H1 (cell line): ENCODE data around the gene PNISR. TPM values are rescaled to one million over a fixed set of nuclear protein-coding genes. Genes with fewer than 3 reads are reported as not detected.

Experiments used
- CTCF ChIA-PET: fragments of 300-600 bp; sonication (Branson Sonifier 250); formaldehyde crosslinking; loops from one replicate; lab custom pipeline; 2021; ENCODE audit not compliant: partially characterized antibody; lab: Charles Lee
- POLR2A ChIA-PET: fragments of 300-600 bp; sonication (Branson Sonifier 250); formaldehyde crosslinking; loops from one replicate; lab custom pipeline; 2021; ENCODE audit warnings: inconsistent platforms; ENCODE audit not compliant: partially characterized antibody; lab: Charles Lee
- DNase-seq, 2 experiments: peaks; one replicate each; pipeline versions ENCODE4 v3.0.0 to v3.0.0-alpha.2; 2010 to 2022; ENCODE audit warnings: low spot score in 2 of 2, low read depth in 1 of 2, mixed read lengths in 1 of 2
- FAIRE-seq: peaks from 2 replicates; lab custom pipeline; 2011; peaks lifted over from hg19 to GRCh38; lab: Jason Lieb, UNC
- H2AFZ ChIP-seq: 2 replicates; pipeline ENCODE4 v1.8.1; 2012; ENCODE audit warnings: low read length, inconsistent platforms
- H2AK5ac ChIP-seq: 2 replicates; pipeline ENCODE4 v1.6.1; 2013; ENCODE audit warnings: low read depth, low read length
- H2BK120ac ChIP-seq: replicated peaks from 2 replicates; pipeline ENCODE3; 2013; ENCODE audit warnings: low read depth, low read length, inconsistent platforms
- H2BK12ac ChIP-seq: 2 replicates; pipeline ENCODE4 v1.6.1; 2013; ENCODE audit warnings: low read depth, low read length
- H2BK15ac ChIP-seq: 2 replicates; pipeline ENCODE4 v1.6.1; 2013; ENCODE audit warnings: low read length
- H2BK20ac ChIP-seq: 2 replicates; pipeline ENCODE4 v1.6.1; 2013; ENCODE audit warnings: low read length
- H2BK5ac ChIP-seq: 2 replicates; pipeline ENCODE4 v1.6.1; 2013; ENCODE audit warnings: low read depth, low read length
- H3K14ac ChIP-seq: 2 replicates; pipeline ENCODE4 v1.6.1; 2013; ENCODE audit warnings: inconsistent platforms; ENCODE audit not compliant: insufficient read length
- H3K18ac ChIP-seq: 2 replicates; pipeline ENCODE4 v1.6.1; 2013; ENCODE audit warnings: low read length; ENCODE audit errors: extremely low read depth
- H3K23ac ChIP-seq: 2 replicates; pipeline ENCODE4 v1.6.1; 2013; ENCODE audit warnings: inconsistent platforms; ENCODE audit not compliant: insufficient read length
- H3K23me2 ChIP-seq: 2 replicates; pipeline ENCODE4 v1.6.1; 2013; ENCODE audit warnings: low read depth, low read length
- H3K27ac ChIP-seq: 2 replicates; pipeline ENCODE4 v1.6.1; 2011; ENCODE audit warnings: low read depth, low read length, inconsistent platforms
- H3K27me3 ChIP-seq, 4 experiments: replicated peaks in 1 of 4; 1 replicate in 1 of 4; 2 replicates in 3 of 4; pipeline versions ENCODE4 v1.6.1 to v1.8.1; 2011 to 2013; ENCODE audit warnings: low read length in 3 of 4, mild to moderate bottlenecking in 3 of 4, inconsistent platforms in 2 of 4, mixed read lengths in 2 of 4, moderate library complexity in 1 of 4; ENCODE audit not compliant: control insufficient read depth in 3 of 4, insufficient read depth in 3 of 4; ENCODE audit errors: extremely low read depth in 1 of 4
- H3K36me3 ChIP-seq, 4 experiments: 2 replicates each; pipeline versions ENCODE4 v1.6.1 to v1.8.1; 2011 to 2013; ENCODE audit warnings: mild to moderate bottlenecking in 4 of 4, low read length in 3 of 4, moderate library complexity in 2 of 4, control low read depth in 1 of 4, inconsistent platforms in 1 of 4; ENCODE audit not compliant: insufficient read depth in 4 of 4, control insufficient read depth in 2 of 4
- H3K4ac ChIP-seq: replicated peaks from 2 replicates; pipeline ENCODE3; 2013; ENCODE audit warnings: low read length, low read depth, mixed read lengths, inconsistent platforms; ENCODE audit not compliant: insufficient read length
- H3K4me1 ChIP-seq, 4 experiments: replicated peaks in 1 of 4; 1 replicate in 1 of 4; 2 replicates in 3 of 4; pipeline versions ENCODE4 v1.6.1 to v1.8.1; 2011 to 2013; ENCODE audit warnings: low read length in 3 of 4, inconsistent platforms in 2 of 4, mixed read lengths in 1 of 4; ENCODE audit not compliant: insufficient read depth in 4 of 4, control insufficient read depth in 3 of 4
- H3K4me2 ChIP-seq, 2 experiments: 2 replicates each; pipeline versions ENCODE4 v1.6.1 to v1.8.1; 2011 to 2013; ENCODE audit warnings: low read depth in 2 of 2, low read length in 2 of 2, control low read depth in 1 of 2, inconsistent platforms in 1 of 2, mild to moderate bottlenecking in 1 of 2; ENCODE audit not compliant: insufficient read depth in 1 of 2
- H3K4me3 ChIP-seq, 4 experiments: fragments of 200-600, 300-600 bp in 1 of 4; sonication (generic), shearing (Covaris generic), sonication (Bioruptor Twin) in 1 of 4; 2 replicates each; pipeline versions ENCODE4 v1.5.1 to v1.8.1; 2011 to 2016; ENCODE audit warnings: low read length in 4 of 4, low read depth in 3 of 4, control low read depth in 2 of 4, inconsistent platforms in 2 of 4, mild to moderate bottlenecking in 2 of 4, mixed read lengths in 1 of 4, moderate library complexity in 1 of 4; ENCODE audit not compliant: insufficient read depth in 2 of 4; ENCODE audit errors: extremely low read depth in 1 of 4
- H3K56ac ChIP-seq: replicated peaks from 2 replicates; pipeline ENCODE3; 2013; ENCODE audit warnings: low read depth, mild to moderate bottlenecking, mixed read lengths, low read length, inconsistent platforms; ENCODE audit not compliant: insufficient read length
- H3K79me1 ChIP-seq: 2 replicates; pipeline ENCODE4 v1.6.1; 2013; ENCODE audit warnings: low read depth, low read length, control low read depth
- H3K79me2 ChIP-seq, 2 experiments: 2 replicates each; pipeline versions ENCODE4 v1.6.1 to v1.8.1; 2012 to 2013; ENCODE audit warnings: low read length in 2 of 2, mild to moderate bottlenecking in 2 of 2, inconsistent platforms in 1 of 2; ENCODE audit not compliant: insufficient read depth in 2 of 2, control insufficient read depth in 1 of 2
- H3K9ac ChIP-seq, 4 experiments: replicated peaks in 1 of 4; 1 replicate in 1 of 4; 2 replicates in 3 of 4; pipeline versions ENCODE4 v1.6.1 to v1.8.1; 2011 to 2013; ENCODE audit warnings: low read depth in 3 of 4, low read length in 3 of 4, control low read depth in 2 of 4, mild to moderate bottlenecking in 2 of 4, moderate library complexity in 2 of 4, inconsistent platforms in 1 of 4; ENCODE audit errors: extremely low read depth in 1 of 4
- H3K9me3 ChIP-seq, 2 experiments: 2 replicates each; pipeline versions ENCODE4 v1.6.1 to v1.8.1; 2012 to 2013; ENCODE audit warnings: mild to moderate bottlenecking in 2 of 2, moderate library complexity in 2 of 2, control low read depth in 1 of 2, inconsistent platforms in 1 of 2, low read depth in 1 of 2, low read length in 1 of 2, mixed read lengths in 1 of 2; ENCODE audit not compliant: insufficient read depth in 2 of 2
- H4K20me1 ChIP-seq, 2 experiments: replicated peaks in 1 of 2; 2 replicates each; pipeline versions ENCODE3 to v1.8.1; 2011 to 2013; ENCODE audit warnings: inconsistent platforms in 2 of 2, low read length in 2 of 2, mild to moderate bottlenecking in 1 of 2; ENCODE audit not compliant: insufficient read depth in 2 of 2, control insufficient read depth in 1 of 2
- H4K5ac ChIP-seq: 2 replicates; pipeline ENCODE4 v1.6.1; 2013; ENCODE audit warnings: low read length, low read depth, mixed read lengths, inconsistent platforms; ENCODE audit not compliant: insufficient read length
- H4K8ac ChIP-seq: 2 replicates; pipeline ENCODE4 v1.8.0; 2013; ENCODE audit warnings: mild to moderate bottlenecking, moderate library complexity, low read length, inconsistent platforms; ENCODE audit not compliant: insufficient read depth; ENCODE audit errors: extremely low read depth
- H4K91ac ChIP-seq: replicated peaks from 2 replicates; pipeline ENCODE3; 2013; ENCODE audit warnings: low read length, mixed read lengths, inconsistent platforms; ENCODE audit not compliant: insufficient read length
- BACH1 ChIP-seq: IDR thresholded peaks from 2 replicates; pipeline ENCODE4 v1.6.1; 2012; ENCODE audit warnings: low read length, improper control_type of control experiment
- CBX5 ChIP-seq: fragments of 300-800, 300-1000 bp; sonication (generic); IDR thresholded peaks from 2 replicates; pipeline ENCODE4 v1.7.1; 2016; ENCODE audit warnings: antibody characterized with exemption, low read length, low read depth
- CREB1 ChIP-seq: IDR thresholded peaks from 2 replicates; pipeline ENCODE4 v1.6.1; 2012; ENCODE audit warnings: inconsistent platforms
- SRF ChIP-seq: IDR thresholded peaks from 2 replicates; pipeline ENCODE4 v1.6.1; 2011; ENCODE audit warnings: mild to moderate bottlenecking, low read depth, low read length, moderate library complexity
- TEAD4 ChIP-seq: IDR thresholded peaks from 2 replicates; pipeline ENCODE4 v1.6.1; 2012; ENCODE audit warnings: low read depth, low read length, inconsistent platforms, mixed read lengths
- WGBS, 2 experiments: shearing (Covaris generic) in 1 of 2; methylation state at CpG; one replicate each; pipeline versions ENCODE4 v1.1.6 to v1.1.7; 2013 to 2015; ENCODE audit warnings: low lambda C conversion rate in 2 of 2, mixed read lengths in 2 of 2, inconsistent platforms in 1 of 2, low coverage in 1 of 2, missing lambda C conversion rate in 1 of 2; ENCODE audit not compliant: insufficient replicate concordance in 2 of 2, insufficient coverage in 1 of 2, insufficient read length in 1 of 2; ENCODE audit errors: extremely low coverage in 1 of 2, missing lambda C conversion rate in 1 of 2; 5-methylcytosine and 5-hydroxymethylcytosine counted together
- polyA plus RNA-seq, 7 experiments: library from polyadenylated mRNA; depleted of rRNA in 3 of 7; stranded (reverse) in 5 of 7; unstranded in 2 of 7; fragments of >200 nt in 5 of 7; fragments of 200-250 nt in 2 of 7; gene quantifications; 1 replicate in 5 of 7; 2 replicates in 1 of 7; 4 replicates in 1 of 7; pipeline versions ENCODE4 v1.2.1 to v1.2.3, GENCODE V29; 2011 to 2013; ENCODE audit warnings: missing spikeins in 2 of 7, mixed read lengths in 2 of 7
- total RNA-seq: library from RNA; stranded (reverse); fragmentation: NEBNext Ultra II Directional; extraction: Animal tissue kit (Norgen Biotek cat#: 25700); gene quantifications from 2 replicates; pipeline ENCODE4 v1.2.1, GENCODE V29; 2021
- TF ChIP-seq, protein P1 (sequence below): IDR thresholded peaks from 2 replicates; pipeline ENCODE4 v1.6.1; 2012; ENCODE audit warnings: low read length, inconsistent platforms

PNISR gene
- total and polyA plus RNA-seq, 2 of the 8 experiments (the other 6 are each of a cell fraction or from before 2014, with no cell fraction given) = 41.1 to 134 TPM

DNA sequence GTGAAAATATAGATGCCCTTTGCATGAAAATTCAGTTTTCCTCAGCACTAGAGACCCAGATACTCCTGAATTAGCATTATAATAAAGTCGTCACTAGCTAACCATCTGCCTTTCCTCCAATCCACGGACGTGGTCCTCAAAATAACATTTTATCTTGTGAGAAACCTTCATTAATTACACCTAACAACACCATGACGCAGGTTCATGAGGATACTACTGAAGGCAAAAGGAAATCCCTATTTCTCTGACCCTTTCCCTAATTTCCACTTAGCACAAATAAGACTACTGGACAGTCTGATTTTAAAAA, 1.3 kb upstream of the PNISR start:
- CTCF ChIA-PET = interaction anchor here (0.9 to 3.1 kb wide), 6 partner anchors 8 to 96 kb away, joined by 3 to 34 read pairs (median 4); partner anchors contain the start of gene FAXC
- DNase-seq (no peak), FAIRE-seq (no peak)
- Histone ChIP-seq H3K4me2 (peak overlapping the region; percentile 63 to 75), H3K56ac (no peak overlapping the region), H3K18ac (no peak overlapping the region), H4K8ac (no peak overlapping the region), H3K9ac (peak overlapping the region in 3 of 4 experiments; percentile 70 to 99 (median 97); a peak in 4 of 7 replicates), H2BK5ac (peak overlapping the region; percentile 97; the same call in 1 of the 2 replicates), H3K4ac (no peak overlapping the region), H3K27me3 (no peaks in the 10 kb centered on the region), H3K23me2 (peaks cover 8% of the 10 kb centered on the region; the same call in 1 of the 2 replicates), H4K5ac (no peak overlapping the region), H4K91ac (peak overlapping the region; percentile 34), H2BK12ac (no peak overlapping the region; the same call in 1 of the 2 replicates), H2AK5ac (no peak overlapping the region), H4K20me1 (peaks cover 13 to 14% of the 10 kb centered on the region in 2 experiments), H3K27ac (peak overlapping the region; percentile 68; the same call in 1 of the 2 replicates), H2BK120ac (no peak overlapping the region), H3K14ac (no peak overlapping the region), H3K4me3 (peak overlapping the region; percentile 79 to 99 (median 92)), H3K4me1 (peaks cover 0 to 11% (median 5%) of the 10 kb centered on the region in 4 experiments; a peak in 4 of 7 replicates), H3K9me3 (no peaks in the 10 kb centered on the region), H3K79me1 (no peaks in the 10 kb centered on the region), H2BK15ac (no peak overlapping the region), H3K23ac (no peak overlapping the region), H3K79me2 (peaks cover 27 to 51% of the 10 kb centered on the region in 2 experiments), H3K36me3 (peaks cover 0 to 16% (median 0%) of the 10 kb centered on the region in 4 experiments; a peak in 2 of 8 replicates), H2AFZ (no peak overlapping the region; the same call in 1 of the 2 replicates), H2BK20ac (no peak overlapping the region)
- POLR2A ChIA-PET = interaction anchor here (0.8 to 6.5 kb wide), 11 partner anchors 9 to 142 kb away, joined by 3 to 79 read pairs (median 5); partner anchors contain the start of genes CCNC, COQ3 and FAXC
- WGBS, 2 experiments = 22% methylated on average over 4 of the region's 4 CpGs; no CpG with 5 or more reads in 1 of the 2 experiments
- TF ChIP-seq BACH1 (no peak), CBX5 (no peak), SRF (no peak), CREB1 (no peak), TEAD4 (no peak)
- TF ChIP-seq, protein P1, sequence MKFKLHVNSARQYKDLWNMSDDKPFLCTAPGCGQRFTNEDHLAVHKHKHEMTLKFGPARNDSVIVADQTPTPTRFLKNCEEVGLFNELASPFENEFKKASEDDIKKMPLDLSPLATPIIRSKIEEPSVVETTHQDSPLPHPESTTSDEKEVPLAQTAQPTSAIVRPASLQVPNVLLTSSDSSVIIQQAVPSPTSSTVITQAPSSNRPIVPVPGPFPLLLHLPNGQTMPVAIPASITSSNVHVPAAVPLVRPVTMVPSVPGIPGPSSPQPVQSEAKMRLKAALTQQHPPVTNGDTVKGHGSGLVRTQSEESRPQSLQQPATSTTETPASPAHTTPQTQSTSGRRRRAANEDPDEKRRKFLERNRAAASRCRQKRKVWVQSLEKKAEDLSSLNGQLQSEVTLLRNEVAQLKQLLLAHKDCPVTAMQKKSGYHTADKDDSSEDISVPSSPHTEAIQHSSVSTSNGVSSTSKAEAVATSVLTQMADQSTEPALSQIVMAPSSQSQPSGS = no peak
